Activated CD4-positive, CD25-positive, alpha-beta regulatory T cell treated with anti-CD3 and anti-CD28 coated beads, Interleukin-2, amount 50 U/mL, for 72 hours (primary cell): ENCODE measurements around the gene NEDD9.

ENCODE experiments used
- DNase-seq: peaks from one replicate; pipeline ENCODE4 v3.0.0; 2021

The NEDD9 gene

DNA sequence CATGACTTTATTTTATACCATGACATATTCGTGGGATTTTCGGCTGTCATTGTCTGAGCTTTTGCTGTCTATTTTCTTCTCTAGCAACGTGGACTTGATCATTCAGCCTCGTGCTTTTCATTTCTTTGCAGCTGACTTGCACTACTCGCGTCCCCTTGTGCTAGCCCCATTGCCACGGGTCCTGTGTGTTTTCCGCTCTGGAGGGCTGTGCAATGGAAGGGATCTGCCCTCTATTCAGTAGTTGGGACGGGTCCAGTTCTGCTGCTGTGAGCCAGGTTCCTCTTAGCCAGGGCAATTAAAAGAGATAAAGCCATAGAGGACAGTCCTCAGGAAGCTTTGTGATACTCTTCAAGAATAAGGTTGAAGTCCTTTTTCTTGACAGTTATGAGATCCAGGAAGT lies 17.6 kb downstream of the NEDD9 start:
- no peak for DNase-seq

DNA sequence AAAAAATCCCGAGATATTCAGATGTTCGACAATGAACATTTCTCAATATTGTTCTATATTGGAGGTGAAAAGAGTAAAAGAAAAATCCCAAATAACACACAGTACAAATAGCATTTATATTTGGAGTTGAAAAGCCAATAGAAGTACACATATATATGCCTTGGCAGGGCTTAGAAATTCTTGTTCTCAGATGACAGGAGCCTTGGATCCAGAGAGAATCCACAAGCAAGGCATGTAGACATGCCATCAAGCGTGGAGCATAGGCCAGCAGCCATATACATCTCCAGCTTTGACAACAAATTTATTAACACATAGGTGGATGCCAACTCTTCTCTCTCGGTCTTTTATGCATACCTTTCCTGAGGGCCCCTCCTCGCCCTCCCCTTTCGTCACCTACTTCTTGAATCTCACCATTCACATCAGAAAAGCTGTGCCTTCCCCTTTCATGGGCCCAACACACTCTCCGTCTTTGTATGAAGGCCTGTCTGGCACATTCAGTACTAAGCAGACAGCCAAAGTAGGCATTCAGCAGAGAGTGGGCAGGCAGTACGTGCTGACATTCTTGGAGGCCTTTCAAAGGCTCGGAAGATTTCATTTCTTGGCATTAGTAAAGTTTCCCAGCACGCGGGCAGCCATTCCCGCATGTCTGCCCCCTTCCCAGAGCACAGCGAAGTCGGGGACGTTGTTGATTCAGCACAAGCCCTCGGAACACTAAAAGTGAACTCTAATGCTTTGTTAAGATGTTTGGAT lies 18.2 kb downstream of the NEDD9 start:
- DNase-seq: no peak

DNA sequence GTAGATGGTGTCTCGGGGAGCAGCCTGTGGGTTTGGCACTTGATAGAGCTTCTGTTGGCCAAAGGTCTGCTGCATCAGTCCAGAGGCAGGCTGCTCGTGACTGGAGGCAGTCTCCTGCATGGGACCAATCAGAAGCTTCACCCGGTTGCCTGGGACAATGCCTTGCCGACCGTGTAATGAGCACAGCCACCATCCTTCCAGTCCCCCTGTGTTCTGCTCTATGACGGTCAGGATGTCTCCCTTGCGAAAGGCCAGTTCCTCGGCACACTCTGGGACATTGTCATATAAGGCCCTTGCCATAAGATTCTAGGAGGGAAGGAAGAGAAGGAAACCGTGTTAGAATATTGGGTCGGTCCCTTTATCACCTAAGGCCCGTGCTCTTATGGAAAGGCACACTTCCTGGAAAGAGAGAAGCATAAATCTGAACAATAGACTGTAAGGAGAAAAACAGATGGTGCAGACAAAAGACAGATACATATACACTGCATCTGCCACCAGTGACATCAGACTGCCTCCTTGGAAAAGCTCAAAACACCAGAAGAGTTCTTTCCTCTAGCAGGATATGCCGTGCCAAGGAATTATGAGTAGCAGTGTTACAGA lies 18.9 kb downstream of the NEDD9 start:
- DNase-seq: no peak

DNA sequence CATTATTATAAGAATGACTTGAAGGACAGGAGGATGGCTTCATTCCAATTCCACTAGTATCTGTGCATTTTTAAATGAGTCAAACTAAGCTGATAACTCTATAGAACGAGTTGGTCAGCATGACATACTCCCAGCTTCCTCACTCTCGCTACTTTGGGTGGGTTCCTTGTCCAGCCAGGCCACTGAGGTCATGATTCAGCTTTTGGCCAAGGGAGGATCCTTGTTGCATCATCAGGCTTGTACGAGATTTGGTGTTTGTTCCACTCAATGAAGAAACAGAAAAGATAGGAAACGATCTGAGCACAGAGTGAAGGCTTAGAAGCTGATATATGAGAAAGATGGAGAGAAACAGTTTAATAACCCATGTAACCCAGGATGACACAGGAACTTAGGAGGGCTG lies 19.8 kb downstream of the NEDD9 start:
- no peak for DNase-seq

DNA sequence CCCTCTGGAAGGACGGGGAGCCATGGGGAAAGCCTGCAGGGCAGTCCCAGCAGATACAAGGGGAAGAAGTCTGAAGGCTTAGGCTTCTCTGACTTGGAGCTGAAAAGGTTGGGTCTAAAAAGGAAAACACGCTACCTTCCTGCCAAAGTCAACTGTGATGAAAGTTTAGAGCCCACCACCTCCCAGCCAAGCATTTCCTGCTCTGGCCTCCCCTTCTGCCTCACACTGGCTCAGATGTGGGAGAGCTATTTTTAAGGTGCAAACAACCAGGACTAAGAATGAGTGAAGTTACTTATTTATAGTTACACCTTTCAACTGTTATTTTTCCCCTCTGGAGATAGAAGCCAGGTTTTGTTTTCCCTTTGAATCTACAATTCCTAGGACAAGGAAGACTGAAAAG lies 21.2 kb downstream of the NEDD9 start:
- no peak for DNase-seq

DNA sequence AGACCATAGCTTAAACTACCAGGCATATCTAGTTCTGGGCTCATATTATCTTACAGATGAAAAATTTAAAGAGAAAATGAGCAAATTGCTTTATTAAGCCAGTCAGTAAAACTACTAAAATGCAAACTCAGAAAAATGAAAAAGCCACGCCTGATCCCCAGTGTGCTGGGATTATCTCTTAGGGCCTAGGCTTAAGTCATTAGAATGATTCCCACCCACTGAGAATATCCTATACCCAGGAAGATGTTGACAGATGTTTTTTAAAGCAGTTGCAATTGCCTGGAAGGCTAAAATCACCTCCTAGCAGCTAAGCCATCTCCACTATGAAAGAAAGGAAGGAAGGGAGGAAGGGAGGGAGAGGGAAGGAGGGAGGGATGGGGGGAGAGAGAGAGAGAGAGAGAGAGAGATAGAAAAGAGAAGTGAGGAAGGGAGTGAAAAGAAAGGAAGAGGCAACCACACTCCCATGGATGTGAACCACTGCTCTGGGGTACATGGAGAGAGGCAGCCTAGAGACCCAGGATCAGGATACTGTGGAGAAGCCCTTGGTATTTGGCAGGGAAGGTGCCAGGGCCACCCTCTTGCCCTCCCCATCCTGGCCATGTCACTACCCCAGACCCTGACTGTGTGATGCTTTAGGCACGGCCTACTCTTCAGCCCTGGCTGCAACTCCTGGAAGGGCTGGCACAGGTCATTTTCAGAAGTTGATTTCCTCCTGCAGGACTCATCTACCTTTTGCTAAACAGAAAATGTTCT lies 21.9 kb downstream of the NEDD9 start:
- DNase-seq: no peak

DNA sequence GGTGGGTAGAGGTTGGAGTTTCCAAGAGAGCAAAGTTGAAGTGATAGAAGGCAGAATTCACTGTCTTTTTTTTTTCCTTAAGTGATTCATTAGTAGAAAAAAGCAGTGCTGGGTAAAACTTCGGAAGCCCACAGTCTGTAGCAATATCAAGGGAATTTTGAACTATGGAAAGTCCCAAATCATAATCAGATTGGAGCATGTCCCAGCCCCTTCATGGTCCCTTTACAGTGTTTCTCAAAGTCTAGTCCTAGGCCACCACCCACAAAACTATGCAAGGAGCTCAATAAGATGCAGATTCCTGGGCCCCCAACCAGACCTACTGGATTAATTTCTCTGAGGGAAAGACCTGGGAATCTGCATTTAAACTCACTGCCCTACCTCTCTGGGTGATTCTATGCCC lies 22.6 kb downstream of the NEDD9 start:
- no peak for DNase-seq

DNA sequence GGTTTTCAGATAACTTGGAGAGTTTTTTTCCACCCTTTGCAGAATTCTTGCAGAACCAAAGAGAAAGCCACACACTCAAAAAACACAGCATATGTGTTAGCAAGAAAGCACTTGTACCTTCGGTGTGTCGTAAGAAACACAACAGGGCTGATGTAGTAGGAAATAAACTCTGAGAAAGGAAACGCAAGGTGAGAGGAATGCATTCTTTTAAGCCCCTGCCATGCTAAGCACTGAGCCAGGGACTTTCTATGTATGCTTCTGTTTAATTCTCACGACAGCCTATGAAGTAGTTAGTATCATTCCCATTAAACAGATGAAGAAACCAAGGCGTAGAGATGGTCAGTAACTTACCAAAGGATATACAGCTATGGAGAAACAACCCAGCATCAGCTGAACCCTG lies 23.1 kb downstream of the NEDD9 start:
- DNase-seq: no peak

DNA sequence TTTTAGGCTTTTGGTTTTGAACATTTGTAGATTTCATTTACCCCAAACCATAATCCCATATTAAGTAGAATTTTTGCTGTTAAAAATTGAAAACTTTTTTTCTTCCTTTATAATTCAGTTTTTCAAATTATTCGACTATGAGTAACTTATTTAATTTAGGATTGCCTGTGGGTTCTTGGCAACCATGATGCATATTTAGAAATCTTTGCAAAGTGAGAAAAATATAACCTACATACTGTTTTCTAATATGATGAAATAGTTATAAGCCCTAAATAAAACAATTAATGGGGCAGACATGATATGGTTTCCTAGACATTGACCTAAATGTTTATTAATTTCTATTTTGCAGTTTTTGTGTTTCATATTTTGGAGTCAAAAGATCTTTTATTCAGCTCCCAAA lies 23.6 kb downstream of the NEDD9 start:
- DNase-seq: no peak

DNA sequence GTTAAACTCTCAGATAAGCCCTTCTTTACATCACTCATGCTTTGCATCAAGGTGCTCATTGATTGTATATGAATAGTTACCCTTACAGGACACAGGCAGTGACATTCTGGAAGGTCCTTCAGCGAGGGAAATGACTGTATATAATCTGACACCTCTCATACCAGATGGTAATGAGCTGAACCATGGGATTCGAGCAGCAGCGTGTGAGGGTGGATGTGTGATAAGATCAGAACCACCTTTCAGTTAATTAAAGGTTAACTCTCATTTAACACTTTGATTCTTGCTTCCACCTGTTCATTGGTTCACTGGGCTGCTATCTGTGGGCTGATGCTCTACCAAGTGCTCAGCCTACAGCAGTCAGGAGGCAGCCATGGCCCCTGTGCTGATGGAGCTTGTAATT lies 24.2 kb downstream of the NEDD9 start:
- DNase-seq: no peak

DNA sequence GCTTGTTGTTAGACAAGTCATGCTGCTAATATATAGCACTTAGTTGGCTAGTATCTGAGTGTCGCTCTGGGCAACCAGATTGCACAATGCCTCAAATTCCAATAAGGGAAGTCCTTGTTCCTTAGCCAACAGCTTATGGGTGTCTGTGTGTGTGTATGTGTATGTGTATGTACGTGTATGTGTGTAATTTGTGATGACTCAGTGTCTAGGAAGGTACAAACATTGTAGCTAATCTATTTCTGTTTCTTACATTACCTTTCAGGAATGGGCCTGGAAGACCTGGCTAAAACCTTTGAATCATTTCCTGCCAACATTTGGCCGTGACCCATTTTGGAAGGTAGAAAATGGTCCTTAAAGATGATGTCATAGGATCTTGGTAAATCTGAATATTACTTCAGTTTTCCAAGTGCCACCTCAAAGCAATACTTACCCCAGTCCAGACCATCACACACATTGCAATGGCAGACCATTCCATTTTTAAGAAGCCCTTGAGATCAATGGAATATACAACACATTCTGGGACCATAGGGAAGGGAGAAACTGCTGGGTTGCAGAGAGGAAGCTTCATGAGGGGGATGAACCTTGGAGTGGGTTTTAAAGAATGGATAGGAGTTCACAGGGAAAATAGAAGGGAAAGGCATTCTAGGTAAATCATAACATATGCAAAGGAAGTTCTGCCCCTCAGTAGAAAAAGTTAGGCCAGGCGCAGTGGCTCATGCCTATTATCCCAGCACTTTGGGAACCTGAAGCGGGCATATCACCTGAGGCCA lies 25.1 kb downstream of the NEDD9 start:
- no peak for DNase-seq

DNA sequence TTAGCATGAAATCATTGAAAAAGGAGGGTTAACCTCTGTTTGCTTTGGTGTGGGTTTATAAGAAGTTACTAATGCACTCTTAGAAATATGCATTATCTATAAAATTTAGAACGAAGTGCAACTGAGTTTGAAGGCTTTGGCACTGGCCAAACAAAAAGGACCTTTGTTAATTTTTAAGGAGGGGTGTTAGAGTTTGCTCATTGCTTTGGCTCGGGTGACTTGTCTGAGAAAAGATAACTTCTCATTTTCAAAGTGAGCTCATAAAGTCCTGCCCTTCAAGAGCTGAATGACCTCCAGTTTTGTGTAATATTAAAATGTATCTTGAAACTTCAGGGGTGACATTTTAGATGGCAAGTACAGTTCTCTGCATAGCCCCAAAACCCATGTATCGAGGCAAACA lies 25.9 kb downstream of the NEDD9 start:
- DNase-seq: no peak

DNA sequence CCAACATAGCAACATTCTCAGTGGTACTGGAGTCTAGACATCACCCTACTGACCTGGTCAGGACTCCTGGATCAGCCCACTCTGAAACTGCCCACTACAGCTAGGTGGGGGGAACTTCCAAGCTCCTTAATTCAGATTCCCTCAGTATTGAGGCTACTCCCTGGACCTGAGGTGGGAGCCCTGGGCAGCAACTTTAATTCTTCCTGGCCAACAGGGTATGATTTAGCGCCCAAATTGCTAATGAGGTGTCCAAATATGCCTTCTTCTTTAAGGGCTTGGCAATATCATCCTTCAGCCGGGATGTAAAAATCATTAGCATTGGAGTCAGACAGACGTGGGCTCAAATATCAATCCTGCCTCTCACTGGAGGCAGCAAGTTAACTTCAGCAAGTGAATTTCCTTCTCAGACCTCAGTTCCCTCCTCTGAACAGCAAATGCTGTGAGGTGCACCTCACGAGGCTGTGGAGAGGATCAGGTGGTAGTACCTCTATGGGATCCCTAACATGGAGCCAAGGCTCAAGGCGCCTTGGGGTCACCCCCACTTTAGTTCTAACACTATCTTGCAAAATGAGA lies 27.6 kb downstream of the NEDD9 start:
- no peak for DNase-seq

DNA sequence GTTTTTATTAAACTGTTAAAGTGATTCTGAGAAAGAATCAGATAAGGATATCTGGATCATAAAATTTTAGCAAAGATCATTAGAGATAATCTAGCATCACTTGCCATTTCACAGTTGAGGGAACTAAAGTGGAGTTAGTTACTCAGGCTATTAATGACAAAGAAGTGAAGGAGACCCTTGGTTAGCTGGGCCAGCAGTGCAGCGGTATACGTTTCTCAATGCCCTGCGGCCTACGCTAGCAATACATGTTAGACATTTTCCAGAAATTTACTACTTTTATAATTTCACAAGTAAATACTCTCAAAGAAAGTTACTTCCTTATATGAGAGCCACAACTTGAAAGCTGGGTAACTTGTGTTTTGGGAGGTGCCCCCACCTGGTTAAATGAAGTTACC lies 28.5 kb downstream of the NEDD9 start:
- DNase-seq: no peak

DNA sequence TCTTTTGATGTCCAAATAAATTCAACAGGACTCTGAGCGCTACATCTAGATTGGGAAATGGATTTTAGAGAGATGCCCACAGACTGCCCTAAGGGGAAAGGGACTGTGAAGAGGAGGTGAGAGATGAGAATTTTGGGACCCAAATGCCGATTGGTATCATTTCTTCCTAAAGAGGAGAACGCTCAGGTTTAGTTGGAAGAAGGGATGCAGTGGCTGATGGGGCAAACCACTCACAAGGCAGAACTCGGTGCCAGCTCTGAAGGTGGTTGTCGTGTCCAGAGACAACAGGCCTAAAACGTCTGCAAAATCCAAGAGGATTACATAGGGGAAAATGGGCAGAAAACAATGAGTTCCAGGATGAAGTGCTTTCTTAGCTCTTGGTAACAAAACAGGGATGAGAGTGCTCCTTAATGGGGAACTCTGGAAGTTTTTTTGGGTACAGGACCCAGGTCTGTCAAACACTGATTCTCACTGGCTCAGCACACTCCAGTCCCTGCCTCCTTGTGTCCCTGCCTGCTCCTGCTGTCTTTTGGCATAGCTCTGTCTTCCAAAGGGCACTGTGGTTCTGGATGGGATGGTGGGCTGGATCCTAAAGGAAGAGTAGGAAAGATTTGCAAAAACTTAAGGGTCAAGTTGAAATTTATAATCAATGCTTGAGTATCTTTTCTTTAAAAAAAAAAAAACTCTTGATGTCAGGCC lies 29.0 kb downstream of the NEDD9 start:
- DNase-seq: no peak

DNA sequence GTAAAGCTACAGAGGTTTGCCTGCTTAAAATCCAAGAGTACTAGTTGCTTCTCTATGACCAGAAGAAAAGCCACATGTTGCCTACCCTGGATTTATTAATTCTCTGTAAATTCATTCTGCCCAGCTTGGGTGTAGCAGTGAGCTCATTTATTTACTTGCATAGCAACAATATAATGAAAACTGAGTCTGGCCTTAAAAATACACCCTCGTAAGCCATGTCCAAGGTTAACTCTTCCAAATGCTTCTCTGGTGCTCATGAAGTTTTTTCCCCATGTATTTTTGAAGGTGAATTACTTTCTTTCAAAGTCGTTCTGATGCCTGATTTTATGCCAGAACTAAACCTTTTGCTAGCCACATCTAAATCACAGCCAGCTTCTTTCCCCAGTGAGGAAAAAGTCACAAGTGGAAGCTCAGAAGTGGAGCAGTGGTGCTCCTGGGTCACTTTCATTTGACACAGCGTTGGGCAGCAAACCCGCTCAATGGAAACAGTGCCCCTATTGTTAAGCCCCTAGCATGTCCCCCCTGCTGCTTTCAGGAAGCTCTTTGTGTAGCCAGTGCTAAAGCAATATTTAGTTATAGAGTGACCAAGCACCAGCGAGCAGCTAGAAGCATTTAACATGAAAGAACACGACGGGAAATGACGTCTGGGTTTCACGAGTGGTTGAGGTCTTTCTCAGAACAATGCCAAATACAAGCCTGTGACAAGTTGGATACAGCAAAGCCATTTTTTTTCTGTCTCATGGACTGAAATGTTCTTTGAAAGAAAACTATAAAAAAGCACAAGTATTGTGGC lies 29.8 kb downstream of the NEDD9 start:
- DNase-seq: no peak

DNA sequence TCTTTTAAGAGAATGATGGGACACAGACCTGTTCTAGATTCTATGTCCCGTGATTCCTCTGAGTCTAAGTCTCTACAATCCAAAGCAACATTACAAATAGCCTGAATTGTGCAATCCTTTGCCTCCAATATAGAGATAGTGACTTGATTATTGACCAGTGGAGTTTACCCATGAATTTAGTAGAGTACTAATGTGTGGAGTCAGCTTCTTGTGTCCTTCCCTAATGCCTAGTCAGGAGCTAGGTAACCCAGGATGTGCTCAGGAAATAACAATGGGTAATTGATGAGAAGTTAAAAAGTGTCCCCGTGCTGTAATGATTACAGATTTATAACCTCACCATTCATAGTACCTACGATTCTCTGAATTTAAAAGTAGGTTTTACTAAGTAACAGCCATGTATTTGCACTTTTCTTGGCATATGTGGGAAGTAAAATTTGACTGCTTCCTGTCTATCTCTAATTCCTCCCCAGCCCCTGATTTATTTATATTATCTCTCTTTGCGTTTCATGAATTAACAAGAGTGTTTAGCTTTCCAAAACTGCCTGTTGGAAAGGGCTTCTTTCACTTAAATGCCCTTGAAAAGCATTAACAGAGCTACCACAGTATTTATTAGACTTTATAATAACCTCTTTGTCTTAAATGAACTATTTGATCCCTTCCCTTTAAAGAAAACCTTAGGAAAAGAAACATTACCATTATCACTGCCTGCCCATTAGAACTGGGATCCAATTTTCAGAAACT lies 30.5 kb downstream of the NEDD9 start:
- no peak for DNase-seq

DNA sequence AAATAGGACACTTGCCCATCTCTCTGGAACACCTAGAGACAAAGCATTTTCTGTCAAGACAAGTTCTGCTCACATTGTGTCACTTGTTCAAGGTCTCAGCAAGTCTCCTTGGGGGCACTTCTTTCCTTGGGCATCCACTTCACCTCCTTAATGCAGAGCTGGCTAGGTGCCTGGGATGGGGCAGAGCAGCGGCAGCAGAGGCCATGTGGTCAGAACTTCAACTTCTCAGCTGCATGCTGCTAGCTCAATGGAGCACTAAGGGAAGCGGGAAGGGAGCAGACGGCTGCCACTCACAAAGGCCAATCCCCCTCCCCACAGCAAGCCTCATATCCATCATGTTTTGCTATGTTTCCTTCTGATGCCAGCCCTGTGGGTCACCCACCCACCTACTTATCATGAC lies 31.5 kb downstream of the NEDD9 start:
- DNase-seq: no peak

DNA sequence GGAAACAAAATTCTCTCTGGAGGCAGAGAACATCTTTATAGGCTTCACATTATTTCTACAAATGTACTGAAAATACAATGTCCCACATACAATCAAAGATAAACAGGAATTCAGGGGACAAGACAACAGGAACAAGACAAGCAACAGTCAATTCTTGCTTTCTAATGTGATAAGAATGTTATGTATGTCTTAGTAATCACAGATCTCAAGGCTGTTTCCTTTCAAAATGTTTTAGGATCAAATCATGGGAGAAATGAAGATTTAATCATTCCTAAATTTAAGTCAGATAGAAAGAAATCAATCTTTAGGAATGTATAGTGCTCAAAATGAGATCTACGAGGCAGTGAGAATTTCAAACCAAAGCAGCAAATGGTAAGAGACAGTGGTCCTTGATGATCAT lies 32.1 kb downstream of the NEDD9 start:
- no peak for DNase-seq

DNA sequence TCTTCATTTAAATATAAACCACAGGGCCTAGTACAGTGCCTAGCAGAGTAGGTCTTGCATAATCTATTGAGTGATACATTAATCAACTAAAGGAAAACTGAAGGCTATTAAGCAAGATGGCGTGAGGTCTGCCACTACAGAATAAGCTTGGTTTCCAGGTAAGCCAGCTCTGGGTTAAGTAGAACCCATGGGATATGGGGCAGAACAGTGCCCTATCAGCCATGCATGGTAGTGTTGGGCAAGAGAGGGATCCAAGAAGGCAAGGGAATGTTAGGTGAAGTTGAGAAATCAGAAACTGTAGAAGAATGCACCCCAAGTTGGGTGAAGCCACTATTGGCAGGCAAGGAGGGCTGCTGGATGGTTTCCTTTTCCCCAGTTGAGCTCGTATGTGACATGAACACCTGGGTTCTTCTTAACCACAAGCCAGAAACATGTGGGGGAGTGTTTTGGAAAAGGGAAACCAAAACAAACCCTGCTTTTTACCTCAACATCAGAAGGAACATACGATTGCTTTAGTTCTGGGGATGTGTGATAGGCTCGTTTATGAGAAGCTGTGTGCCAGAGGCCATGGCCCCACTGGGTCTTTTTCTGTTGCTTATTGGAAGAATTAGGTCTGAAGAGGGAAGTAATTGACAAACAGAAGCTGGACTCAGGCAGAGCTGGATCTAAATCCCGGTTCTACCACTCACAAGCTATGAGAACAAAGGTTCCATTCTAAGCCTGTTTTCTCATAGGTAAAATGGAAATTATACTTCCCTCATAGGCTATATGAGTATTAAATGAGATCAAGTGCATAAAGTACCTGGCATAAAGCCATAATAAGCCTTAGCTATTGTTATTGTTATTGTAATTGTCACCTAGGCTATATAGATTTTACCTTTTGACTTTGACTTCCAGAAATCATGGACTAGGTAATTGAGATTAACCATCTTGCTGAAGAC lies 33.5 kb downstream of the NEDD9 start:
- DNase-seq: no peak
